Neural progenitor cell (in vitro differentiated cells): Measurements from ENCODE around the gene IPO4. TPM values are rescaled to one million over a fixed set of nuclear protein-coding genes. Genes with fewer than 3 reads are reported as not detected.

Experiments
- DNase-seq: peaks from one replicate; pipeline ENCODE4 v3.0.0-alpha.2; 2016; ENCODE audit warnings: low spot score
- H2AFZ ChIP-seq: fragments of 200-600 bp; sonication (generic); replicated peaks from 2 replicates; pipeline ENCODE4 v1.6.1; 2016; ENCODE audit warnings: antibody characterized with exemption
- H3F3A ChIP-seq: fragments of 200-600 bp; sonication (generic); 2 replicates; pipeline ENCODE4 v1.6.1; 2016; ENCODE audit warnings: antibody characterized with exemption, low read depth
- H3K27ac ChIP-seq: fragments of 200-600 bp; sonication (generic); 2 replicates; pipeline ENCODE4 v1.5.1; 2016; ENCODE audit warnings: mild to moderate bottlenecking
- H3K27me3 ChIP-seq: fragments of 200-600 bp; sonication (generic); 2 replicates; pipeline ENCODE4 v1.6.1; 2016; ENCODE audit warnings: mild to moderate bottlenecking, moderate library complexity
- H3K36me3 ChIP-seq: fragments of 200-600 bp; sonication (generic); 2 replicates; pipeline ENCODE4 v1.5.1; 2016
- H3K4me1 ChIP-seq: fragments of 200-600 bp; sonication (generic); 2 replicates; pipeline ENCODE4 v1.6.1; 2016; ENCODE audit warnings: mixed run types
- H3K4me2 ChIP-seq: fragments of 200-600 bp; sonication (generic); 2 replicates; pipeline ENCODE4 v1.6.1; 2016
- H3K4me3 ChIP-seq: fragments of 200-600 bp; sonication (generic); 2 replicates; pipeline ENCODE4 v1.5.1; 2016
- H3K79me2 ChIP-seq: fragments of 200-600 bp; sonication (generic); 2 replicates; pipeline ENCODE4 v1.6.1; 2016; ENCODE audit warnings: low read depth
- H3K9ac ChIP-seq: fragments of 200-600 bp; sonication (generic); 2 replicates; pipeline ENCODE4 v1.6.1; 2016
- H3K9me3 ChIP-seq: fragments of 200-600 bp; sonication (generic); 2 replicates; pipeline ENCODE4 v1.5.1; 2016; ENCODE audit warnings: low read depth
- H4K20me1 ChIP-seq: fragments of 200-600 bp; sonication (generic); 2 replicates; pipeline ENCODE4 v1.6.1; 2016; ENCODE audit warnings: low read depth
- H3K27ac Mint-ChIP-seq: 3 replicates; pipeline ENCODE4 v1.8.0; 2021; ENCODE audit warnings: mixed read lengths
- H3K27me3 Mint-ChIP-seq: 2 replicates; pipeline ENCODE4 v1.8.0; 2022; ENCODE audit warnings: low read depth, mild to moderate bottlenecking, inconsistent platforms, moderate library complexity, mixed read lengths; ENCODE audit not compliant: insufficient read depth
- H3K36me3 Mint-ChIP-seq: 3 replicates; pipeline ENCODE4 v1.8.0; 2021; ENCODE audit warnings: mixed read lengths
- H3K4me1 Mint-ChIP-seq: 3 replicates; pipeline ENCODE4 v1.8.0; 2021; ENCODE audit warnings: mixed read lengths
- H3K4me3 Mint-ChIP-seq: 3 replicates; pipeline ENCODE4 v1.8.0; 2021; ENCODE audit warnings: mild to moderate bottlenecking, moderate library complexity, mixed read lengths
- H3K9me3 Mint-ChIP-seq: 3 replicates; pipeline ENCODE4 v1.8.0; 2020; ENCODE audit warnings: mixed read lengths
- CTCF ChIP-seq: fragments of 200-600 bp; sonication (generic); IDR thresholded peaks from 2 replicates; pipeline ENCODE4 v1.5.1; 2017; ENCODE audit warnings: antibody characterized with exemption, mild to moderate bottlenecking
- EZH2 ChIP-seq: fragments of 200-600 bp; sonication (generic); IDR thresholded peaks from 2 replicates; pipeline ENCODE4 v1.6.1; 2017; ENCODE audit warnings: antibody characterized with exemption, mild to moderate bottlenecking, moderate library complexity
- EZH2phosphoT487 ChIP-seq: fragments of 200-600 bp; sonication (generic); IDR thresholded peaks from 2 replicates; pipeline ENCODE4 v1.6.1; 2017; ENCODE audit warnings: antibody characterized with exemption
- total RNA-seq: library from RNA; depleted of rRNA; stranded (reverse); fragments of >200 nt; gene quantifications from 2 replicates; pipeline ENCODE4 v1.2.3, GENCODE V29; 2015; ENCODE audit warnings: low replicate concordance

IPO4 gene
- total RNA-seq, 1 donor from 2014 or later, result 15.9 TPM

DNA sequence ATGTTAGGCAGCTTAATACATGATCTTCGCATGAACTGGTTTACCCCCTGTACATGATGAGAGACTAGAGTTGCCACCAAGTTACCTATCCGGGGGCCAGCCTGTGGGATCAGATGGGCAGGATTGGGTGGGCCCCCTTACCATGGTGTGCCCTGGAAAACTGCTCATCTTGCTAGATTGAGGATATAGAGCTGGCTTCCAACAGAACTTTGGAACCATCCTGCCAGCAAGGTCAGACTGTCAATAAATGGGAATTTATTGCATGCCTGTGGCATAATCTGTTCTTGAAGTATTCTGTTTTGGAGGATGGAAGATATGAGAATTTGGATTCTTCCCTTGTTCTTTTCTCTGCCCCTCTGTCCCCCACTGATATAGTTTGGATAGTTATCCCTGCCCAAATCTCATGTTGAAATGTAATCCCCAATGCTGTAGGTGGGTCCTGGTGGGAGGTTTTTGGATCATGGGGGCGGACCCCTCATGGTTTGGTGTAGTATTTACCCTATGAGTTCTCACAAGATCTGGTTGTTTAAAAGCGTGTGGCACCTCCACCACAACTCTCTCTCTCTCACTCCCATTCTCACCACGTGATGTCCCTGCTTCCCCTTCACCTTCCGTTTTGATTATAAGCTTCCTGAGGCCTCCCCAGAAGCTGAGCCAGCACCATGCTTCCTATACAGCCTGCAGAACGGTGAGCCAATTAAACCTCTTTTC, 10.4 kb upstream of the IPO4 start:
- Mint-ChIP-seq H3K27ac (no peak overlapping the region), H3K4me1 (peaks cover 20% of the 10 kb centered on the region), H3K9me3 (no peaks in the 10 kb centered on the region), H3K4me3 (no peak overlapping the region), H3K27me3 (peaks cover 6% of the 10 kb centered on the region), H3K36me3 (peaks cover 23% of the 10 kb centered on the region)
- Histone ChIP-seq H4K20me1 (no peaks in the 10 kb centered on the region), H3K27ac (no peak overlapping the region), H3K36me3 (peaks cover 5% of the 10 kb centered on the region), H3K4me3 (no peak overlapping the region), H3F3A (peaks cover 27% of the 10 kb centered on the region), H3K9ac (no peak overlapping the region), H3K79me2 (peaks cover 14% of the 10 kb centered on the region), H3K4me1 (peaks cover 6% of the 10 kb centered on the region), H3K4me2 (no peak overlapping the region), H2AFZ (no peak overlapping the region), H3K9me3 (no peaks in the 10 kb centered on the region), H3K27me3 (no peaks in the 10 kb centered on the region)
- TF ChIP-seq EZH2 (no peak), CTCF (no peak), EZH2phosphoT487 (no peak)
- DNase-seq, result no peak

GRCh38 chr14:24197056-24197450, 8.4 kb upstream of the IPO4 start:
- Histone ChIP-seq H3K9me3 (no peaks in the 10 kb centered on the region), H3F3A (peaks cover 27% of the 10 kb centered on the region), H3K4me2 (peak overlapping the region; percentile 92), H3K27me3 (no peaks in the 10 kb centered on the region), H3K79me2 (peaks cover 14% of the 10 kb centered on the region), H3K36me3 (peaks cover under 1% of the 10 kb centered on the region), H3K27ac (no peak overlapping the region), H3K4me3 (no peak overlapping the region), H3K4me1 (peaks cover 6% of the 10 kb centered on the region), H2AFZ (no peak overlapping the region), H3K9ac (no peak overlapping the region), H4K20me1 (no peaks in the 10 kb centered on the region)
- Mint-ChIP-seq H3K4me1 (peaks cover 21% of the 10 kb centered on the region), H3K4me3 (peak overlapping the region; percentile 98), H3K27me3 (peaks cover 8% of the 10 kb centered on the region), H3K36me3 (peaks cover 21% of the 10 kb centered on the region), H3K9me3 (no peaks in the 10 kb centered on the region), H3K27ac (no peak overlapping the region)
- no peak for DNase-seq
- TF ChIP-seq CTCF (no peak), EZH2phosphoT487 (no peak), EZH2 (no peak)

DNA sequence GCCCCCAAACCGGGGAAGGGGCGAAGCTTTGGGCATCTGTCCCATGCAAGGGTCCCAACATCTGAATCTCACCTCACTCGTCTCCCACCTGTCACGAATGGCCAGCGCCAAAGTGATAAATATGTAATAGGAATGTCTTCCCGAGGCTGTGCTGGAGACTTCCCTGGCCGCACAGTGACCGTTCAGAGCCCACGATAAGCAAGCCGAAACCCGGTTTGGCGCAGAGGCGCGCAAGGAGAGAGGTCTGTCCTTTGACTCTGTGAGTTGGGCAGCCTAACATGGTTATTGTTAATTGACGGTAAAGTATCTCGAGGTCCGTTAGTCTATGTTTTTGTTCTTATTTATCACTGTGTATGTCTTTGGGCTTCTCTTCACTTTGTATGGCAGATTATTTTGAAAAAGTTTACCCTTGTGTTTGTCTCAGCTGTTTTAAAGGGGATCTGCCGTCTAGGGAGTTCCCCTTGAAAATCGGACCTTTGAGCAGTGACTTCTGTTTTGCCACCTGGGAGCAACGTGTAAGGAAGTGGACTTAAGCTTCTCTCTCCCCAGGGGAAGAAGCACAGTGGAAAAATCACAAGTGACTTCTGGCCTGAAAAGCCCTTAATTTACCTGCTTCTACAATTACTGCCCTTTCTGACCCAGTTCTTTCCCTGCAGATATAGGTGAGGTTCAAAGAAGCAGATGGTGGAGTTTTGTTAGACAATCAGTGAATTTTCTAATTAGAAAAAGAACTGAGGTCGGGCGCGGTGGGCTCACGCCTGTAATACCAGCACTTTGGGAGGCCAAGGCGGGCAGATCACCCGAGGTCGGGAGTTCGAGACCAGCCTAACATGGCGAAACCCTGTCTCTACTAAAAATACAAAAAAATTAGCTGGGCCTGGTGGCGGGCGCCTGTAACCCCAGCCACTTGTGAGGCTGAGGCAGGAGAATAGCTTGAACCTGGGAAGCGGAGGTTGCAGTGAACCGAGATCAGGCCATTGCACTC, 7.7 kb upstream of the IPO4 start:
- Histone ChIP-seq H3F3A (peaks cover 27% of the 10 kb centered on the region), H3K4me3 (peak overlapping the region; percentile 81), H3K27me3 (no peaks in the 10 kb centered on the region), H3K36me3 (no peaks in the 10 kb centered on the region), H2AFZ (peak overlapping the region; percentile 87), H3K9me3 (no peaks in the 10 kb centered on the region), H3K4me1 (peaks cover 6% of the 10 kb centered on the region), H4K20me1 (no peaks in the 10 kb centered on the region), H3K4me2 (peak overlapping the region; percentile 92), H3K79me2 (peaks cover 14% of the 10 kb centered on the region), H3K27ac (peak overlapping the region; percentile 90), H3K9ac (peak overlapping the region; percentile 70)
- TF ChIP-seq EZH2phosphoT487 (no peak), EZH2 (no peak), CTCF (no peak)
- H3K9me3 Mint-ChIP-seq, result no peaks in the 10 kb centered on the region
- peak overlapping the region; percentile 98 for H3K4me3 Mint-ChIP-seq
- peaks cover 20% of the 10 kb centered on the region for H3K36me3 Mint-ChIP-seq
- peak overlapping the region; percentile 99 for H3K27ac Mint-ChIP-seq
- peaks cover 21% of the 10 kb centered on the region for H3K4me1 Mint-ChIP-seq
- peak; percentile 43 for DNase-seq
- H3K27me3 Mint-ChIP-seq, result peaks cover 8% of the 10 kb centered on the region
